Small intestine (tissue), 7 donors: ENCODE measurements around the gene TINAGL1. TPM values are rescaled to one million over a fixed set of nuclear protein-coding genes. Genes with fewer than 3 reads are reported as not detected.

ENCODE experiments used
- DNase-seq, 2 donors: peaks; one replicate each; pipeline versions ENCODE4 v3.0.0 to v3.0.0-alpha.2; 2013
- FAIRE-seq: peaks from 2 replicates; lab custom pipeline; 2012; peaks lifted over from hg19 to GRCh38; lab: Jason Lieb, UNC
- H3K27ac ChIP-seq, 3 donors: one replicate each; pipeline ENCODE4 v1.5.1; 2013; ENCODE audit warnings: low read length in 2 of 3, mild to moderate bottlenecking in 2 of 3, control low read depth in 1 of 3, inconsistent platforms in 1 of 3, low read depth in 1 of 3, moderate library complexity in 1 of 3
- H3K27me3 ChIP-seq, 3 donors: one replicate each; pipeline ENCODE4 v1.6.1; 2013; ENCODE audit warnings: low read length in 3 of 3, inconsistent platforms in 1 of 3; ENCODE audit not compliant: control insufficient read depth in 3 of 3, insufficient read depth in 3 of 3
- H3K36me3 ChIP-seq, 3 donors: one replicate each; pipeline ENCODE4 v1.6.1; 2013; ENCODE audit warnings: low read length in 3 of 3, inconsistent platforms in 1 of 3, low read depth in 1 of 3, mild to moderate bottlenecking in 1 of 3, moderate library complexity in 1 of 3; ENCODE audit not compliant: control insufficient read depth in 3 of 3, insufficient read depth in 2 of 3
- H3K4me1 ChIP-seq, 3 donors: one replicate each; pipeline ENCODE4 v1.6.1; 2013; ENCODE audit warnings: low read length in 2 of 3, inconsistent platforms in 1 of 3, low read depth in 1 of 3, mild to moderate bottlenecking in 1 of 3, moderate library complexity in 1 of 3; ENCODE audit not compliant: control insufficient read depth in 3 of 3, insufficient read depth in 2 of 3
- H3K4me3 ChIP-seq, 3 donors: one replicate each; pipeline ENCODE4 v1.5.1; 2013; ENCODE audit warnings: low read length in 3 of 3, control low read depth in 1 of 3, inconsistent platforms in 1 of 3, low read depth in 1 of 3, mild to moderate bottlenecking in 1 of 3, moderate library complexity in 1 of 3
- H3K9me3 ChIP-seq, 2 donors: one replicate each; pipeline ENCODE4 v1.6.1; 2013; ENCODE audit warnings: low read depth in 1 of 2, low read length in 1 of 2; ENCODE audit not compliant: control insufficient read depth in 2 of 2, insufficient read depth in 1 of 2
- WGBS, 3 donors: extraction: QIAGEN DNeasy Blood & Tissue Kit; methylation state at CpG; one replicate each; pipeline ENCODE4 v1.1.7; 2013; 5-methylcytosine and 5-hydroxymethylcytosine counted together
- polyA plus RNA-seq, 4 donors: library from polyadenylated mRNA; stranded (reverse) in 3 of 4; unstranded in 1 of 4; fragments of 200-250 nt in 3 of 4; fragments of 120-200 nt in 1 of 4; gene quantifications; one replicate each; pipeline versions ENCODE4 v1.2.1 to v1.2.3, GENCODE V29; 2013
- donor health status: healthy with polysubstance abuse.
- donor health status: control.
- donor health status: control.
- donor health status: Bipolar disorder and iron deficiency.
- donor health status: healthy.

The TINAGL1 gene
- polyA plus RNA-seq, 4 donors: 18.4 to 92.3 (median 39.7) TPM

GRCh38 chr1:31624731-31625514 is 48.6 kb downstream of the TINAGL1 start:
- DNase-seq (no peak), FAIRE-seq (no peak)
- H3K4me1 ChIP-seq: no peaks in the 10 kb centered on the region
- no peaks in the 10 kb centered on the region for H3K27me3 ChIP-seq
- H3K36me3 ChIP-seq: peaks cover 0 to 51% (median 7%) of the 10 kb centered on the region in 3 donors
- 92 to 95% (median 95%) methylated on average over 16 of the region's 16 CpGs for WGBS, 3 donors
- no peaks in the 10 kb centered on the region for H3K9me3 ChIP-seq
- H3K4me3 ChIP-seq: no peak overlapping the region
- no peak overlapping the region for H3K27ac ChIP-seq

DNA sequence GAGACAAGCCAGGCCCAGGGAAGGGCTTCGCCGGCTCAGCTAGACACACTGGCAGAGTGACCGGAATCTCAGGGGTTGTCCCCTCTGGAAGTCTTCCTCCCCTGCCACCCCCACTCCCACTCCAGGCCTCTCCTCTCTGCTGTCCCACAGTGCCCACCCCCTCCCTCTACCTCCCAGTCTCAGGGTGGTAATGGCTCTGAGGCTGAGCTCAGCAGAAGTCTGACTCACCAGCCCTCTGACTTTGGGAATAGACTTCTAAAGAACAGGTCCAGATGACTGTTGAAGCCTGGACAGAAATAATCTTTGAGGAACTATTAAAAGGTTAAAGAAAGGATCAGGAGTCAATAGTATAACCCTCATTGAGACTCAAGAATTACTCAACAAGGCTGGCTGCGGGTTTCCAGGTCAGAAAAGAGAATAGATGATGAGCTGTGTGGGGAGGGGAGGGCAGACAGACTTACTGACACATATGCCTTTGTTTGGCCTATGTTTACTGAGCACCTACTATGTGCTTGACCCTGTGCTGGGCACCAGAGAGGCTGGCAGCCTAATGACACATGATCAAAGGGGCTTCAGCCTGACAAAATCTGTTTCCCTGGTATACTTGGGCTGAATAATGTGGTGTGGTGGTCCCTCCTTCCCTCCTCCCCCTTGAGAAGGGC is 49.4 kb downstream of the TINAGL1 start:
- H3K4me1 ChIP-seq: no peaks in the 10 kb centered on the region
- H3K9me3 ChIP-seq: no peaks in the 10 kb centered on the region
- H3K4me3 ChIP-seq: no peak overlapping the region
- FAIRE-seq (no peak), DNase-seq (no peak)
- H3K27ac ChIP-seq: no peak overlapping the region
- no peaks in the 10 kb centered on the region for H3K27me3 ChIP-seq
- H3K36me3 ChIP-seq: peaks cover 0 to 59% (median 7%) of the 10 kb centered on the region in 3 donors
- 77 to 88% (median 84%) methylated on average over 4 of the region's 4 CpGs for WGBS, 3 donors

GRCh38 chr1:31626223-31627207 is 50.2 kb downstream of the TINAGL1 start:
- FAIRE-seq: no peak

DNA sequence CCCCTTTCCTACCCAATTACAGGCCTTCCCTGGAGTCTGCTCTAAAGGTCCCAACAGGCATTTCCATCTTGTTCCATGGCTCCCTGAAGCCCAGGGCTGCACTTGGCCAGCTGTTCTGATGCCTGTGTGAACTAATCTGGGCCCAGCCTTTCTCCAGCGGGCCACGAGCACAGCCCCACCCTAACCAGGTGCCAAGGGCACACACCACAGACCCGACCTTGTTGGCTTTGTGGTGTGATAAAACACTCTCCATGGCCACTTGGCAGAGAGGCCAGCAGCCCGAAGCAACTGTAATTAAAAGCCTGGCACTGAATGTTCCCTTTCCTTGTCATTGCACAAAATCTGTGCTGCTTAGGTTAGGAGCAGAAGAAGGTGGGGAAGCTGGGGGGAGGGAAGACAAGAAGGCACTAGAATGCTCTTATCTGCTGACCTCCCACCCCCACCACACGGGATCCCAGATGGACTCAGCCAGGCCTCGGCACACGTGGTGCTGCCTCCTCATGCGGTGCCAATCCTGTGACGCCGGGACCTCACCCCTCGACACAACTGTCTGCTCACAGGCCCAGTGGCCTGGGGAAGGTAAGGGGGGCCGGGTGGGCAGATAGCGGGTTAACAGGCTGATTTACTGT is 51.1 kb downstream of the TINAGL1 start:
- H3K4me1 ChIP-seq: no peaks in the 10 kb centered on the region
- 28 to 73% (median 49%) methylated on average over 13 of the region's 13 CpGs for WGBS, 3 donors
- DNase-seq (peak in 1 of 2 donors; percentile 69), FAIRE-seq (no peak)
- no peaks in the 10 kb centered on the region for H3K9me3 ChIP-seq
- H3K4me3 ChIP-seq: no peak overlapping the region
- H3K27ac ChIP-seq: no peak overlapping the region
- H3K36me3 ChIP-seq: peaks cover 0 to 75% (median 7%) of the 10 kb centered on the region in 3 donors
- H3K27me3 ChIP-seq: no peaks in the 10 kb centered on the region

More at GRCh38 chr1:31626223-31627207, 50.2 kb downstream of the TINAGL1 start:
- no peak for DNase-seq
- H3K9me3 ChIP-seq: no peaks in the 10 kb centered on the region
- no peaks in the 10 kb centered on the region for H3K4me1 ChIP-seq
- no peak overlapping the region for H3K4me3 ChIP-seq
- no peaks in the 10 kb centered on the region for H3K27me3 ChIP-seq
- WGBS, 3 donors: 73 to 88% (median 84%) methylated on average over 23 of the region's 23 CpGs
- no peak overlapping the region for H3K27ac ChIP-seq
- peaks cover 0 to 66% (median 7%) of the 10 kb centered on the region in 3 donors for H3K36me3 ChIP-seq

- FAIRE-seq: no peak
- H3K27me3 ChIP-seq: no peaks in the 10 kb centered on the region
- H3K4me1 ChIP-seq: peaks cover 0 to 2% (median 0%) of the 10 kb centered on the region in 3 donors
- peaks cover 0 to 82% (median 7%) of the 10 kb centered on the region in 3 donors for H3K36me3 ChIP-seq
- no peak overlapping the region for H3K27ac ChIP-seq
- no peak overlapping the region for H3K4me3 ChIP-seq
- WGBS, 3 donors: 67 to 84% (median 80%) methylated on average over 11 of the region's 11 CpGs
- no peaks in the 10 kb centered on the region for H3K9me3 ChIP-seq
- DNase-seq: no peak
Observed at GRCh38 chr1:31627930-31628559, 51.7 kb downstream of the TINAGL1 start.

DNA sequence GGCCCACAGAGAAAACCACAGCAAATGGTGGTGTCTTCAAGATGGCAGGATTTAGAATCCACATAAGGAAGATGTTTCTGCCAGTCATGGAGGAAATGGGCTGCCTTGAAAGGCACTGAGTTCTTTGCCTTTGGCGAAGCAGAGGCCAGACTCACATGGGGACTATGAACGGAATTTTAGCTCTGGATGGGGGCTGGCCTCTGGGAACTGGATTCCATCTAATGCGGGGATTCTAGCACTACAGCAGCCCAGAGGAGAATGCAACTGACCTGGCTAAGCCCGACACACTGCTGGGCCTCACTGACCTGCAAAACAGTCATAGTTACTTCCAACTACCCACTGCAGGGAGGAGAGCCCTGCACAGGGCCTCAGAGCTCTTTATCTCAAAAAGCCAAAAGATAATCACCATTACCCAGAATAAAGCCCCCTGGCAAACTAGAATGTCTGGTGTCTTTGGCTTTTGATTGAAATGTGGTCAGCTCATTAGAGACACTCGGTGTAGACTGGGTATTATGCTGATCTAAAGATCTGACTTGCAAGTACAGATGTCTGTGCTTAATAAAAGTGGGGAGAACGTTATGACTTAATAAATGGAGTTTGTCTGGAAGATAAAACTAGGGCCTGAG is 52.7 kb downstream of the TINAGL1 start:
- WGBS, 3 donors: 89% methylated on average over 6 of the region's 6 CpGs
- peaks cover 0 to 6% (median 0%) of the 10 kb centered on the region in 3 donors for H3K4me1 ChIP-seq
- DNase-seq (no peak), FAIRE-seq (no peak)
- peaks cover 1 to 84% (median 7%) of the 10 kb centered on the region in 3 donors for H3K36me3 ChIP-seq
- no peak overlapping the region for H3K27ac ChIP-seq
- H3K9me3 ChIP-seq: no peaks in the 10 kb centered on the region
- no peaks in the 10 kb centered on the region for H3K27me3 ChIP-seq
- H3K4me3 ChIP-seq: no peak overlapping the region

- H3K4me1 ChIP-seq: peaks cover 0 to 18% (median 4%) of the 10 kb centered on the region in 3 donors
- peaks cover 2 to 73% (median 7%) of the 10 kb centered on the region in 3 donors for H3K36me3 ChIP-seq
- FAIRE-seq (no peak), DNase-seq (no peak)
- no peak overlapping the region for H3K4me3 ChIP-seq
- no peaks in the 10 kb centered on the region for H3K9me3 ChIP-seq
- H3K27ac ChIP-seq: no peak overlapping the region
- H3K27me3 ChIP-seq: no peaks in the 10 kb centered on the region
- 76 to 91% (median 83%) methylated on average over 2 to 3 of the region's 3 CpGs for WGBS, 3 donors
Observed at GRCh38 chr1:31632649-31633048, 56.3 kb downstream of the TINAGL1 start.
